Coronary artery (tissue), 2 donors: Measurements from ENCODE around the gene LHB.

Experiments used
- DNase-seq: peaks from one replicate; pipeline ENCODE4 v3.0.0-alpha.2; 2017; ENCODE audit warnings: low spot score
- H3K27ac ChIP-seq, 2 donors: fragments of 200-600 bp; sonication (generic); one replicate each; pipeline ENCODE4 v1.5.1; 2016 to 2019
- H3K4me3 ChIP-seq: fragments of 200-600 bp; sonication (generic); 2 replicates; pipeline ENCODE4 v1.5.1; 2016; ENCODE audit warnings: mild to moderate bottlenecking, moderate library complexity
- CTCF ChIP-seq: fragments of 200-600 bp; sonication (generic); IDR thresholded peaks from one replicate; pipeline ENCODE4 v1.5.1; 2019; ENCODE audit warnings: antibody characterized with exemption

Gene LHB

GRCh38 chr19:48969276-48970138 lies 47.4 kb downstream of the LHB start:
- no peak for DNase-seq
- peak overlapping the region in 1 of 2 donors; percentile 15 for H3K27ac ChIP-seq
- TF ChIP-seq CTCF, result no peak
- H3K4me3 ChIP-seq, result no peak overlapping the region

- no peak for TF ChIP-seq CTCF
- no peak overlapping the region for H3K4me3 ChIP-seq
- DNase-seq, result no peak
- peak overlapping the region in 1 of 2 donors; percentile 93 for H3K27ac ChIP-seq
Measured at GRCh38 chr19:48968813-48969218, 48.1 kb downstream of the LHB start.

GRCh38 chr19:48968179-48968661 lies 48.7 kb downstream of the LHB start:
- TF ChIP-seq CTCF, result no peak
- H3K4me3 ChIP-seq, result no peak overlapping the region

GRCh38 chr19:48967346-48968178 lies 49.3 kb downstream of the LHB start:
- TF ChIP-seq CTCF, result no peak

More at GRCh38 chr19:48968179-48968661, 48.7 kb downstream of the LHB start:
- no peak for DNase-seq
- peak overlapping the region in 1 of 2 donors; percentile 93 for H3K27ac ChIP-seq

GRCh38 chr19:48966541-48967345 lies 50.1 kb downstream of the LHB start:
- peak overlapping the region; percentile 93 to 94 for H3K27ac ChIP-seq
- no peak for TF ChIP-seq CTCF
- peak overlapping the region; percentile 87 for H3K4me3 ChIP-seq
- no peak for DNase-seq

More at GRCh38 chr19:48967346-48968178, 49.3 kb downstream of the LHB start:
- Histone ChIP-seq H3K4me3 (peak overlapping the region; percentile 87), H3K27ac (peak overlapping the region; percentile 93 to 94)
- no peak for DNase-seq
